HG02588 (cell line): ENCODE data around the gene SATB2.

ENCODE experiments used
- ATAC-seq: cut with Tn5 transposase; IDR thresholded peaks from one replicate; pipeline ENCODE4 v1.9.1; 2021; ENCODE audit warnings: mild to moderate bottlenecking, moderate library complexity; ENCODE audit not compliant: unreplicated experiment

The SATB2 gene

GRCh38 chr2:199466692-199467065, 8.9 kb upstream of the SATB2 start:
- no peak for ATAC-seq

- no peak for ATAC-seq
Observed at GRCh38 chr2:199465988-199466691, 8.4 kb upstream of the SATB2 start.

- no peak for ATAC-seq
Observed at GRCh38 chr2:199465390-199465789, 7.7 kb upstream of the SATB2 start.

GRCh38 chr2:199464606-199465352, 7.0 kb upstream of the SATB2 start:
- no peak for ATAC-seq

- no peak for ATAC-seq
Observed at GRCh38 chr2:199463708-199464605, 6.2 kb upstream of the SATB2 start.

- ATAC-seq, result no peak
Observed at GRCh38 chr2:199462956-199463692, 5.4 kb upstream of the SATB2 start.

- no peak for ATAC-seq
Observed at GRCh38 chr2:199462347-199462955, 4.7 kb upstream of the SATB2 start.

- no peak for ATAC-seq
Observed at GRCh38 chr2:199461711-199462346, 4.1 kb upstream of the SATB2 start.

- no peak for ATAC-seq
Observed at GRCh38 chr2:199460846-199461710, 3.3 kb upstream of the SATB2 start.

GRCh38 chr2:199460101-199460671, 2.4 kb upstream of the SATB2 start:
- ATAC-seq, result no peak

- ATAC-seq, result peak; percentile 43
Observed at GRCh38 chr2:199459286-199460100, 1.8 kb upstream of the SATB2 start.

- peak; percentile 39 for ATAC-seq
Observed at GRCh38 chr2:199458806-199459285, 1.1 kb upstream of the SATB2 start.

- peak; percentile 25 for ATAC-seq
Observed at GRCh38 chr2:199458009-199458805, 468 bp upstream of the SATB2 start.

GRCh38 chr2:199456383-199457146, 1.2 kb downstream of the SATB2 start:
- ATAC-seq, result no peak

GRCh38 chr2:199455545-199456382, 2.0 kb downstream of the SATB2 start:
- ATAC-seq, result peak; percentile 33
